Activated gamma-delta T cell treated with Interleukin-2 at 50 U/mL for 16 hours (primary cell): ENCODE measurements around the gene ANKRD44.
"Not testable (repeated sequence)": the region's sequence is repeated elsewhere in the genome, so short reads cannot be mapped to it uniquely, and the experiment has no call there.

ENCODE experiments used
- DNase-seq: peaks from one replicate; pipeline ENCODE4 v3.0.0-alpha.2; 2020

The ANKRD44 gene

GRCh38 chr2:197010200-197011020, 300.2 kb downstream of the ANKRD44 start:
- no peak for DNase-seq

DNA sequence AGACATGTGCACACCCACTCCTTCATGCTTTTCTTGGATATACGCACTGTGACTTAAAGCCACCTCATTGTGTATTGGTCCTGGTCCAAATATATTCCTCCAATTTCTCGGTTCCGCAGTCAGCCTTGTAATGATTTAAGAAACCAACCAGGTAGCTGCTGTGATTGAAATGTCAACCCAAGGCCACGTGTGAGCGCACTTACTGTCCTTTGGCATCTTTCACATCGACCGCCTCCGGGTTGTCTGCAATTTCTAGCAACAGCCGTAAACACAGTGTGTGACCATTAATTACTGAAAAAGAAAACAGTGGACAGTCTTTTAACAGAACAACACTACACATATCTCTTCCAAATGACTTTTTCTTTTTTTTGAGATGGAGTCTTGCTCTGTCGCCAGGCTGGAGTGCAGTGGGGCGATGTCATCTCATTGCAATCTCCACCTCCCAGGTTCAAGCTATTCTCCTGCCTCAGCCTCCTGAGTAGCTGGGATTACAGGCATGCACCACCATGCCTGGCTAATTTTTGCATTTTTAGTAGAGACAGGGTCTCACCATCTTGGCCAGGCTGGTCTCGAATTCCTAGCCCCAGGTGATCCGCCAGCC, 301.7 kb downstream of the ANKRD44 start:
- not testable (repeated sequence) for DNase-seq

- DNase-seq, result no peak
Observed at GRCh38 chr2:197007716-197008628, 302.6 kb downstream of the ANKRD44 start.

- DNase-seq, result no peak
Observed at GRCh38 chr2:197001921-197002320, 308.7 kb downstream of the ANKRD44 start.

DNA sequence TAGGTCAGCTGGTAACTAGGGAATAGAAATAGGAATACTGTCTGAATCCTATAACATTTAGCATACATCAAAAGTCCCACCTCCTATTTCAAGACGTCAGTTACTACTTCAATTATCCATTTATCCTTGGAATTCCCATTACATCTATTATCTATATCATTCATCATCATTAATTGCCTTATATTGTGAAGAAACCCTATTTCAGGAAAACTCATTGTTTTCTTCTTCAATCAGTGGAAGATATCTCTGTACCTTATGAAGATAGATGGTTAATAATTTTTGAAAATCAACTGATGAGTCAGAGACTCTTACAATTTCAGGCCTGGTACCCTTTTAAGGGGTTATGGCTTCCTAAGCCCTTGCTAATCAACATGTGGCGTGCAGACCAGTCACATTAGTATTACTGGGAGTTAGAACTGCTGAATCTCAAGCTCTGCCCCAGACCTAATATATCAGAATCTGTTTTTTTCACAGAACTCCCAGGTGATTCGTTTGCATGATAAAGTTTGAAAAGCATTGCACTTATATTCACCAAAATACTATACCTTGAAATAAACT, 314.7 kb downstream of the ANKRD44 start:
- no peak for DNase-seq

DNA sequence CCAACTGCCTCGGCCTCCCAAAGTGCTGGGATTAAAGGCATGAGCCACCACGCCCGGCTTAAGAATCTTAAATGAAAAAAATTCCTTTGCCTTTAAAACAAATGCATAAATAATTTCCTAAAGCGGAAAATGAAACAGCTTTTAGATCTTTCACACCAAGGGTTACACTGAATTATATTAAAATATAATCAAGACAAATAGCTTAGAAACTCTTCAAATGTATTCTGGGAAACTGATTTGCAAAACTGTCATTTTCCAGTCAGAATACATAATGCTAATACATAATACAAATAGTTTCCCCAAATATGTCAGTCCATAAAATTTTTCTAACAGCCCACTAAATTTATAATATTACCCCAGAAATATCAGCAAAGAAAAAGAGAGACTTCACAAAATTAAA, 315.8 kb downstream of the ANKRD44 start:
- no peak for DNase-seq

DNA sequence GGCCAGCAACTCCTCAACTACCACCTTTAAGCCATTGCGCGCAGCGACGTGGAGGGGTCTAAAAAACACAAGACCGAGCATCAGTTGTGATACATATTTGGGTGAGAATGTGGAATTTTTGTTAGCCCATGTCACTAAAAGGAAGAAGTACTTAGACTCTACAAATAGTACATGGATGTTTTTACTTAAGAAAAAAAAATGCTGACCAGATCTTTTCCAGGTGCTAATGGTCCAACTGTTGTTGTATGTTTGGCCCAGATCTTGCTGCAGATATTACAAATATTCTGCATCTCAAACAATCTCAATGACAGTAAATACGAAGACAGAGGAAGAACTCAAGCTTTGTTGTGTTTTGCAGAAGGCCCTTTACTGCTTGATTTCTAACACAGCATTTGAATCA, 317.0 kb downstream of the ANKRD44 start:
- no peak for DNase-seq

DNA sequence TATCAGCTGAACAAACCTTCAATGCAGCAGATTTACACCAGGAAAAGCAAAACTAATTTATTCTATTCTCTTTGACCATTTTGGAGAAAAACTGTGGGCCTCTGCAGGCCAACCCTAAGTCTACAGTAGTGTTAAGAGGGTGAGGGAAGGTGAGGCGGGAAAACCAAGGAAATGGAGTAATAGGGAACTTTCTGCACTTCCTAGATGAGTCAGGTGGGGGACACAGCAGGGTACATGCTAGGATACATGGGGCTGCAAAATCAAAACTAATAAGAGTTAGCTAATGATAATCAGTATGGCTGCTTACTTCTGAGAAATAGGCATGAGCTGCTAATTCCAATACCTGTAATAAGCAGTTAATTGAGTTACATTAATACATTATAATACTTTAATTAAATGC, 318.1 kb downstream of the ANKRD44 start:
- no peak for DNase-seq

GRCh38 chr2:196990788-196991461, 319.7 kb downstream of the ANKRD44 start:
- no peak for DNase-seq

DNA sequence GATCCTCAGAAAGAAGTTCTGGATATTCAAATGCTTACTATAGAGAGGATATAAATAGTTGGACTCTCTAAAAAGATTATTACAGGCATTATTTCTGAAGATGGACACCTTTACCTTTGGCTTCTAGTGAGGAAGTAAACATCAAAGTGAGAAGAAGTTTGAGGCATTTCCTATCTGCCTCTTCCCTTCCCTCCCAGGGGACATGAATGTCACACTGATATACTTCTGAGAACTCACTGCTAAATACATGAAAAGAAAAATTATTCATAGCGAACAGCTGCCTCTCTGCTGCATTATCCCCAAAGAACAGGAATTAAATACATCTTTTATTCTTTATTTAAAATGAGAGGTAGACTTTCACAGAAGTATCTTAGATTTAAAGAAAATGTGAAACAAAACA, 320.5 kb downstream of the ANKRD44 start:
- DNase-seq, result no peak

- DNase-seq, result no peak
Observed at GRCh38 chr2:196989496-196989895, 321.1 kb downstream of the ANKRD44 start.

DNA sequence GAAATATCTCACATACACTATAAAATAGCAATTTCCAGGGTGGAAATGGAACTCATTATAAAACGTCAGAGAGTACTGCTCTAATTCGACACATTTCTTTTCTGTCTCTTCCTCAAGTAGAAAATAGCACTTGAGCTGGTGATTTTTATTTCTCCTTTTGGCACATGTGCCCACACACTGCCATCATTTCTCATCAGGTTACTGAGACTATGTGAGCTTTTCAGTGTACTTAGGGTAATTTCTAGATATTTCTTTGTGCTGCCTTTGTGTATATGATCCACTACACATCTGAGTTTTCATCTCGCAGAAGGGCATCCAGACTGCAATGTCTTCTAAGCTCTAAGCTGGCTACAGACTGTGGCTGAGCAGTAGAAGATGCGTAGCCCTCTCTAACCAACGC, 321.9 kb downstream of the ANKRD44 start:
- DNase-seq, result no peak

- DNase-seq, result no peak
Observed at GRCh38 chr2:196987649-196988364, 322.8 kb downstream of the ANKRD44 start.

DNA sequence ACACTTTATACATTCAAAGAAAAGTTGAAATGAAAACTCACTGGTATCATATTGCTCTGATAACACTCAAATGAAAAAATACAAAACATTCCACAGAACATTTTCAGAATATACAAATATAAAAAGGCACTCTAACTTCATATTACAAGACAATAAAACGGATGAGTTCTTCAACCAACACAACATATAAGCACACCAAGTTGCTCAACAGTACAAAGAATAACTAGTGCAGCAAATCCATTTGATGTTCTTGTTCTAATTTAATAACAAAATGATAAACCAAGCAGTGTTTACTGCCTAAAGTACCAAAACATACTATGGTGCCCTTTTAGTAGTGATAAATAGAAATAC, 323.3 kb downstream of the ANKRD44 start:
- no peak for DNase-seq

GRCh38 chr2:196985511-196986183, 324.9 kb downstream of the ANKRD44 start:
- DNase-seq, result no peak

GRCh38 chr2:196984903-196985302, 325.7 kb downstream of the ANKRD44 start:
- no peak for DNase-seq

- DNase-seq, result no peak
Observed at GRCh38 chr2:196983934-196984333, 326.6 kb downstream of the ANKRD44 start.

DNA sequence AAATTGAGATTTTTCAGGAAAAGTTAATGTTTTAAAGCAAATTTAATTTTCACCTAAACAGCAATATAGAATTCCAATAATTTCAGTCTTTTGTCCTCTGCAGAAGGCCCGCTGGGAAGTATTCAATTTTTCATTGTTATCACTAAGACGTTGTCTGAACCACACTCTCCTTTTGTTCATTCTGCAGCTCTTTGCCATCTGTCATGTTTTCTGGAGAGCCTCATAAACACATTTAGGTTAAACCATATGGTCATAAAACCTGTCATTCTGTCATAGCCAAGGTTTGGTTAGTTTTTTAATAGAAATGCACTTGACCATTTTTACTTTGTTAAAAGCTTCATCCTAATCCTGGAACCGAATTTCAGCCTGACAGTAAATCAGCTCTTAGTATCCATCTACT, 330.1 kb downstream of the ANKRD44 start:
- no peak for DNase-seq

GRCh38 chr2:196980001-196980400, 330.6 kb downstream of the ANKRD44 start:
- no peak for DNase-seq

GRCh38 chr2:196977507-196977906, 333.1 kb downstream of the ANKRD44 start:
- DNase-seq, result no peak

DNA sequence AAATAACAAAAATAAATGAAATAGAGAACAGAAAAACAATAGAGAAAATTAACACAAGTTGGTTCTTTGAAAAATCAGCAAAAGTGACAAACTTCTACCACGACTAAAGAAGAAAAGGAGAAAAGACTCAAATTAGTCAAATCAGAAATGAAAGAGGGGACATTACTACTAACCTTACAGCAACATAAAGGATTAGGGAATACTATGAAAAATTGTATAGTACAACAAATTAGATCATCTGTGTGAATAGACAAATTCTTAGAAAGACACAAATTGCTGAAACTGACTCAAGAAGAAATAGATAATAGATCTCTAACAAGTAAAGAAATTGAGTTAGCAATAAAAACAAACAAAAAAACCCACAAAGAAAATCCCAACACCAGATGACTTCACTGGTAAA, 335.6 kb downstream of the ANKRD44 start:
- DNase-seq, result no peak
